HS-27A (cell line): ENCODE data around the gene SLF1.

Experiments
- DNase-seq: peaks from one replicate; pipeline ENCODE4 v3.0.0-alpha.2; 2012; ENCODE audit warnings: low read depth, missing footprints

SLF1 gene

GRCh38 chr5:94711785-94712184 lies 93.3 kb downstream of the SLF1 start:
- no peak for DNase-seq

GRCh38 chr5:94715768-94716167 lies 97.3 kb downstream of the SLF1 start:
- no peak for DNase-seq

- DNase-seq = no peak
Measured at GRCh38 chr5:94725142-94725541, 106.7 kb downstream of the SLF1 start.

GRCh38 chr5:94731471-94731870 lies 113.0 kb downstream of the SLF1 start:
- no peak for DNase-seq

- no peak for DNase-seq
Measured at GRCh38 chr5:94736498-94736897, 118.0 kb downstream of the SLF1 start.

- DNase-seq = no peak
Measured at GRCh38 chr5:94740286-94740685, 121.8 kb downstream of the SLF1 start.

GRCh38 chr5:94742852-94743251 lies 124.4 kb downstream of the SLF1 start:
- no peak for DNase-seq

- DNase-seq = no peak
Measured at GRCh38 chr5:94744906-94745305, 126.4 kb downstream of the SLF1 start.

GRCh38 chr5:94745786-94746730 lies 127.6 kb downstream of the SLF1 start:
- DNase-seq = no peak

GRCh38 chr5:94746731-94747124 lies 128.3 kb downstream of the SLF1 start:
- DNase-seq = no peak
